ENCODE results near the gene RAPGEF6. TPM values are rescaled to one million over a fixed set of nuclear protein-coding genes. Genes with fewer than 3 reads are reported as not detected.

Gene RAPGEF6
- total RNA-seq, 1 experiment from 2014 or later, result 26.1 TPM

GRCh38 chr5:131393498-131393968 lies 241.5 kb downstream of the RAPGEF6 start:
- H3K9me3 ChIP-seq (ENCODE audit: low read depth, low read length, poor library complexity, severe bottlenecking), result no peaks in the 10 kb centered on the region
- DNase-seq (ENCODE audit: low spot score), result no peak
- no peak overlapping the region for H3K27ac ChIP-seq (ENCODE audit: low read depth, low read length, poor library complexity, severe bottlenecking)
- no TSS peak for BruUV-seq (replicated peaks)
- CTCF ChIA-PET, result no interaction called here
- no peak for TF ChIP-seq CTCF (conservative IDR thresholded peaks at IDR 0.05; ENCODE audit: low read depth, low read length)
- no peak for TF ChIP-seq EZH2 (IDR thresholded peaks at IDR 0.05; ENCODE audit: borderline replicate concordance, low read depth, low read length, poor library complexity, severe bottlenecking)
- H3K4me1 ChIP-seq (ENCODE audit: insufficient read depth, low read length, poor library complexity, severe bottlenecking), result peaks cover 6% of the 10 kb centered on the region
- H3K4me3 ChIP-seq (ENCODE audit: low read depth, low read length, poor library complexity, severe bottlenecking), result no peak overlapping the region
- H3K27me3 ChIP-seq (replicated peaks; ENCODE audit: insufficient read depth, low read depth, low read length, poor library complexity), result no peaks in the 10 kb centered on the region
- intact Hi-C loops (cut with micrococcal nuclease; ENCODE audit: unreplicated experiment), result no loop called here
- POLR2A ChIA-PET (ENCODE audit: low non-redundant PET), result no interaction called here
- peaks cover 38% of the 10 kb centered on the region for H3K36me3 ChIP-seq (ENCODE audit: insufficient read depth, low read length, poor library complexity, severe bottlenecking)

GRCh38 chr5:131392466-131393095 lies 242.4 kb downstream of the RAPGEF6 start:
- no peak for TF ChIP-seq CTCF (conservative IDR thresholded peaks at IDR 0.05; ENCODE audit: low read depth, low read length)
- TF ChIP-seq EZH2 (IDR thresholded peaks at IDR 0.05; ENCODE audit: borderline replicate concordance, low read depth, low read length, poor library complexity, severe bottlenecking), result no peak
- Histone ChIP-seq H3K27ac (ENCODE audit: low read depth, low read length, poor library complexity, severe bottlenecking) (no peak overlapping the region), H3K36me3 (ENCODE audit: insufficient read depth, low read length, poor library complexity, severe bottlenecking) (peaks cover 38% of the 10 kb centered on the region), H3K4me1 (ENCODE audit: insufficient read depth, low read length, poor library complexity, severe bottlenecking) (peaks cover 6% of the 10 kb centered on the region), H3K9me3 (ENCODE audit: low read depth, low read length, poor library complexity, severe bottlenecking) (no peaks in the 10 kb centered on the region), H3K4me3 (ENCODE audit: low read depth, low read length, poor library complexity, severe bottlenecking) (no peak overlapping the region), H3K27me3 (replicated peaks; ENCODE audit: insufficient read depth, low read depth, low read length, poor library complexity) (no peaks in the 10 kb centered on the region)
- intact Hi-C loops (cut with micrococcal nuclease; ENCODE audit: unreplicated experiment), result no loop called here
- DNase-seq (ENCODE audit: low spot score), result no peak
- ChIA-PET CTCF (no interaction called here), POLR2A (ENCODE audit: low non-redundant PET) (no interaction called here)
- BruUV-seq (replicated peaks), result TSS peak; percentile 9

- intact Hi-C loops (cut with micrococcal nuclease; ENCODE audit: unreplicated experiment), result no loop called here
- ChIA-PET CTCF (no interaction called here), POLR2A (ENCODE audit: low non-redundant PET) (no interaction called here)
- Histone ChIP-seq H3K27ac (ENCODE audit: low read depth, low read length, poor library complexity, severe bottlenecking) (no peak overlapping the region), H3K9me3 (ENCODE audit: low read depth, low read length, poor library complexity, severe bottlenecking) (no peaks in the 10 kb centered on the region), H3K36me3 (ENCODE audit: insufficient read depth, low read length, poor library complexity, severe bottlenecking) (peaks cover 31% of the 10 kb centered on the region), H3K4me3 (ENCODE audit: low read depth, low read length, poor library complexity, severe bottlenecking) (no peak overlapping the region), H3K27me3 (replicated peaks; ENCODE audit: insufficient read depth, low read depth, low read length, poor library complexity) (no peaks in the 10 kb centered on the region), H3K4me1 (ENCODE audit: insufficient read depth, low read length, poor library complexity, severe bottlenecking) (peaks cover 6% of the 10 kb centered on the region)
- TF ChIP-seq CTCF (conservative IDR thresholded peaks at IDR 0.05; ENCODE audit: low read depth, low read length), result no peak
- no peak for TF ChIP-seq EZH2 (IDR thresholded peaks at IDR 0.05; ENCODE audit: borderline replicate concordance, low read depth, low read length, poor library complexity, severe bottlenecking)
- BruUV-seq (replicated peaks), result no TSS peak
- no peak for DNase-seq (ENCODE audit: low spot score)
Observed at GRCh38 chr5:131389869-131390265, 245.2 kb downstream of the RAPGEF6 start.

All from A673 (cell line).